H1 (cell line): ENCODE measurements around the gene BCAR3. TPM values are rescaled to one million over a fixed set of nuclear protein-coding genes. Genes with fewer than 3 reads are reported as not detected.

Source experiments
- CEBPB ChIP-seq: IDR thresholded peaks from 2 replicates; pipeline ENCODE4 v1.6.1; 2012; ENCODE audit warnings: low read depth, low read length
- E2F6 ChIP-seq: IDR thresholded peaks from 2 replicates; pipeline ENCODE4 v1.6.1; 2012; ENCODE audit warnings: inconsistent platforms
- EP300 ChIP-seq, 2 experiments: IDR thresholded peaks; 1 replicate in 1 of 2; 2 replicates in 1 of 2; pipeline ENCODE4 v1.6.1; 2011 to 2012; ENCODE audit warnings: low read depth in 2 of 2, low read length in 2 of 2, mild to moderate bottlenecking in 2 of 2, borderline replicate concordance in 1 of 2, inconsistent platforms in 1 of 2, moderate library complexity in 1 of 2
- FOSL1 ChIP-seq: IDR thresholded peaks from 2 replicates; pipeline ENCODE4 v1.6.1; 2011; ENCODE audit warnings: mild to moderate bottlenecking, low read depth, low read length, moderate library complexity; ENCODE audit not compliant: insufficient read depth
- HDAC2 ChIP-seq, 2 experiments: fragments of 300-600 bp in 1 of 2; sonication (generic) in 1 of 2; IDR thresholded peaks; 2 replicates each; pipeline ENCODE4 v1.6.1; 2011 to 2012; ENCODE audit warnings: low read depth in 2 of 2, low read length in 2 of 2, mild to moderate bottlenecking in 2 of 2, moderate library complexity in 2 of 2, borderline replicate concordance in 1 of 2, inconsistent platforms in 1 of 2
- SIX5 ChIP-seq: IDR thresholded peaks from 2 replicates; pipeline ENCODE4 v1.6.1; 2011; ENCODE audit warnings: mild to moderate bottlenecking, low read depth, low read length
- TAF7 ChIP-seq: optimal IDR thresholded peaks from 2 replicates; pipeline ENCODE3; 2011; ENCODE audit warnings: low read depth, mild to moderate bottlenecking, inconsistent platforms, low read length, moderate library complexity, borderline replicate concordance
- polyA plus RNA-seq, 7 experiments: library from polyadenylated mRNA; depleted of rRNA in 3 of 7; stranded (reverse) in 5 of 7; unstranded in 2 of 7; fragments of >200 nt in 5 of 7; fragments of 200-250 nt in 2 of 7; gene quantifications; 1 replicate in 5 of 7; 2 replicates in 1 of 7; 4 replicates in 1 of 7; pipeline versions ENCODE4 v1.2.1 to v1.2.3, GENCODE V29; 2011 to 2013; ENCODE audit warnings: missing spikeins in 2 of 7, mixed read lengths in 2 of 7
- total RNA-seq: library from RNA; stranded (reverse); fragmentation: NEBNext Ultra II Directional; extraction: Animal tissue kit (Norgen Biotek cat#: 25700); gene quantifications from 2 replicates; pipeline ENCODE4 v1.2.1, GENCODE V29; 2021

BCAR3 gene
- total and polyA plus RNA-seq, 2 of the 8 experiments (the other 6 are each of a cell fraction or from before 2014, with no cell fraction given): 5.6 to 9.2 TPM

GRCh38 chr1:93720956-93721626 is 39.5 kb upstream of the BCAR3 start (continued):
- TF ChIP-seq EP300 (IDR thresholded peaks at IDR 0.05; ENCODE audit: borderline replicate concordance in 1 of 2, low read depth in 2 of 2, low read length in 2 of 2) (no peak), CEBPB (no peak), TAF7 (no peak), E2F6 (no peak), HDAC2 (IDR thresholded peaks at IDR 0.05; ENCODE audit: borderline replicate concordance in 1 of 2, low read depth in 2 of 2, low read length in 2 of 2) (no peak), FOSL1 (no peak), SIX5 (no peak)
